ENCODE data around the gene MED13L.

Gene MED13L

DNA sequence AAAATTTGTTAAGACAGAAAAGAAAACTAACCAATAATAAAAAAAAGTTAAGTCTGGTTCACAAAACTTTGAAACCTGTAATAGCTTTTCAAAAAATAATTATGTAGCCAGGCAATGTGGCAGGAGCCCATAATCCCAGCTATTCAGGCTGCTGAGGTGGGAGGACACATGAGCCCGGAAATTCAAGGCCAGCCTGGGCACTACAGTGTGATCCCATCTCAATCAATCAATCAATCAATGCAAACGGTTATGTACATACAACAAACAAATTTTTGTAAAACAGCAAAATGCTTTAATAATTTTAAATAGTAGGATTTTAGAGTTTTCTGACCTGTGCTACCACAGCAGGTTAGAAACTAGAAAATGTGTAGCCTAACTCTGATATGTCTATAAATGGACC lies 152.4 kb downstream of the MED13L start:
- no peak for DNase-seq

DNA sequence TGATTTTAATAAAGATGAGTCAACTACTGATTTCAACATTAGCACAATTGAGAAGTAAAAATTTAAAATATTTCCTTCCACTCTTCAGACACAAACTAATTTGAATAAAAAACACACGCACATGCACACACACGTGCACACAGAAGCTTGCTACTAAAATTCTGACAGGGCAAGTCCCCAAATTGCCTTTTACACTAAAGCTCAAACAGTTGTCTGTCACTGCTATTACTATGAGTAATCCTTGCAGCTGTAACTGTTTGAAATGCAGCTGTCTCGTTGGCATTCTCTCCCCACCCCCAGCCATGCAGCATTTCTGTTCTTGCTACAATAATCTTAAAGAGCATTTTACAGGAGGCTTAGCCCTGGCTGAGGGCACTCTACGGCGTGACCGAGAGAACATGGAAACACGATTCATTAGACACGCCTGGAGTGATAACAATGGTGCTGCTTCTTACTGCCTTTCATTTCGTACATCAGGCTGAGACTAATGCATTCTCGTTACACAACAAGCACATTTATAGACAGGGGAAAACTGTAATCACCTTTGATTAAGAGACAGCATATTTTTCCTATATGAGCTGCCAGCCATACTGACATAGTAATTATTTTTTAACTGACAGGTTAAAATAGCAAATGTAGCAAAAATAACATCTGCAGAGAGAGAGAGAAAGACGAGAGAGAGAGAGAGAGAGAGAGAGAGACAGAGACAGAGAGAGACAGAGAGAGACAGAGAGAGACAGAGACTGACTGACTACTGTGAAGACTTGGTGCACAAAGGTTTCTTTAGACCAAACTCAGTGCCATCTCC lies 153.8 kb downstream of the MED13L start:
- DNase-seq = peak; percentile 35

DNA sequence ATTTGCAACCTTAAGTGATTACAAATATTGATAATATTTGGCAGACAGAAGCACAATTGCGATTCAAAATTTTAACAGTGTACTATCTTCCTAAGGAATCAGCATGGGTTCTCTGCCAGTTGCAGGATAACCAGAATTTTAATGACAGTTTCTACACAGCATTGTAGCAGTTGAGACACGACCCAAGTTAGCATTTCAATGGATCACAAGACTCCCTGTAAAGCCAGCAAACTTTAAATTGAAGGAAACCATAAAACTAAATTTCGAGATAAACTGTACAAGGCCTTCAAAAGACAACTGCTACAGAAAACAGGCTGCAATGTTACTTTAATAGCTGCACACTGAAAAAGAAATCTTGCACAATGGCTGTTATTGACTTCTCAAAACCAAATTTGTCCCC lies 154.9 kb downstream of the MED13L start:
- DNase-seq = no peak

DNA sequence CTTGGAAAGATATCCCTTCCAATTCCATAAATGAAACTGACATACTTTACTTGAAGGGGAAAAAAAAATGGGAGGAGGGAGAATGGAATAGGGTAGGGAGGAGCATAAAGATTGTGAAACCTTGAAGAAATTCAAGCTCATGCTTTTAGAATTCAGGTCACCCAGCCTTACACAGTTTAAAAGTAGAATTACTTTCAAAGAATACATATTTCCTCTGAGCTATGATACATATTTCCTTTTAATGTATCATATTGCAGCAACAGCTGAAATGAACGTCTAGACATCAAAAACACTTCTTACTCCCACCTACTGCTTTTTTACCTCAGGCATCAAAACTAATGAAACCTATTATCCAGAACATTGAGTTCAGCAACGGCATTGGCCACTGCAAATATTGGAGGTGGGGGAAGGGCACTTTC lies 156.0 kb downstream of the MED13L start:
- no peak for DNase-seq

DNA sequence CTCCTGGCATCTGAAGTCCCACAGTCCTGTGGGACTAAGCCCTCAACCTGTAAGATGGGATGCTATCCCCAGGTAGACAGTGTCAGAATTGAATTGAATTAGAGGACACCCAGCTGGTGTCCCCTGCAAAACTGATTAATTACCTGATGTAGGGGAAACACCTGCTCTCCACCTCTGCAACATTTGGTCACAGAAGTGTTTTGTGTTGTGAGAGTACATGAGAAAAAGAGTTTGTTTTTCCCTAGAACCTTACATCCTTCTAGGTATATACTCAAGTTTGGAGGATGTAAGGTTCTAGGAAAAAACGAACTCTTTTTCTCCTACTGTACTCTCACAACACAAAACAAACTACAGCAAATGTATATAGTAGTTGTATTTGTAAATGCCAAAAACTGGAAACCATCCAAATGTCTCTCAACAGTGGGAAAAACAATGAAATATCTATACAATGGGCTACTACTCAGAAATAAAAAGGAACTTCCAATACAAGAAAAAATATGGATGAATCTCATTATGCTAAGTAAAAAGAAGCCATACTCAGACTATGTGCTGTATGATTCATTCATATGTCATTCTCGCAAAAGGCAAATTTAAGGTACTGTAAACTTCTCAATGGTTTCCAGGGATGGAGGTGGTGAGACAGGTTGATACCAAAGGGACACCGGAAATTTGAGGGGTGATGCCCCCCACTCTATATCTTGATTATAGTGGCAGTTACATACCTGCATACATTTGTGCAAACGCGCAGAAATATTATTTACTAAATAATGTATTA lies 160.7 kb downstream of the MED13L start:
- DNase-seq = no peak

DNA sequence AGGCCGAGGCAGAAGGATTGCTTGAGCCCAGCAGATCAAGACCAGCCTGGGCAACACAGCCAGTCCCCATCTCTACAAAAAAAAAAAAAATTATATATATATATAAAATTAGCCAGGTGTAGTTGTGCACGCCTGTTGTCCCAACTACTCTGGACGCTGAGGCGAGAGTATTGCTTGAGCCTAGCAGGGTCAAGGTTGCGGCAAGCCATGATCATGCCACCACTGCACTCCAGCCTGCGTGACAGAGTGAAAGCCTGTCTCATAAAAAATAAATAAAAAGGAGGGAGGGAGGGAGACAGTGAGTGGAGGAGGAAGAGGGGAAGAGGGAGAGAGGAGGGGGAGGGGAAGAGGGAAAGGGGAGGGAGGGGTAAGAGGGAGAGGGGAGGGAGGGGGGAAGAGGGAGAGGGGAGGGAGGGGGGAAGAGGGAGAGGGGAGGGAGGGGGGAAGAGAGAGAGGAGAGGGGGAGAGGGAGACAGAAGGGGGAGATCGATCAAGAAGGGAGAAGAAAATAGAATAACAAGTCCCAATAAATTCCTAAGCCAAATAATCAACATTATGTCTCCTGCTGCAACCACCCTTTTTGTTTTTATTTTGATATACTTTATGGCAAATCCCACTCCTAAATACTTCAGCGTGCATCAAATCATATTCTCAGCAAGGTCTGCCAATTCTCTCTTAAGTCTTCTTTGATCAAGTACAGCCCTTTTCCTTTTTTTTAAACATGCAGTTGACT lies 163.9 kb downstream of the MED13L start:
- no peak for DNase-seq

DNA sequence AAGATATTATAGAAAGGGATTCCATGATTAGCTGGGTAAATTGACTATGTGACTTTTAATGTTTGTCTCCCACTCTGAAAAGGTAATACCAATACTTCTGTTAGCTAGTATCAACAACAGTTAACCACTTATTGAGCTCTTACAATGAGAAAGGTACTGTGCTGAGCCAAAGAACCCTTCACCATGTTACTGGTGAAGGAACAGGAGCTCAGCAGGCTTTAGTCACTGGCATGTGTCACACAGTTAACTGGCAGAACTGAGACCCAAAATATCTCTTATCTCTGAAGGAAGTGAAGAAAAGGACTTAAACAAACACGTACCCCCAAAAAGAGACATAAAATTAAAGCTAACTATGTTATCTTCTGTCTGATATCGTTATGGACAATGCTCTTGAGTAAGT lies 170.6 kb downstream of the MED13L start:
- peak; percentile 34 for DNase-seq

DNA sequence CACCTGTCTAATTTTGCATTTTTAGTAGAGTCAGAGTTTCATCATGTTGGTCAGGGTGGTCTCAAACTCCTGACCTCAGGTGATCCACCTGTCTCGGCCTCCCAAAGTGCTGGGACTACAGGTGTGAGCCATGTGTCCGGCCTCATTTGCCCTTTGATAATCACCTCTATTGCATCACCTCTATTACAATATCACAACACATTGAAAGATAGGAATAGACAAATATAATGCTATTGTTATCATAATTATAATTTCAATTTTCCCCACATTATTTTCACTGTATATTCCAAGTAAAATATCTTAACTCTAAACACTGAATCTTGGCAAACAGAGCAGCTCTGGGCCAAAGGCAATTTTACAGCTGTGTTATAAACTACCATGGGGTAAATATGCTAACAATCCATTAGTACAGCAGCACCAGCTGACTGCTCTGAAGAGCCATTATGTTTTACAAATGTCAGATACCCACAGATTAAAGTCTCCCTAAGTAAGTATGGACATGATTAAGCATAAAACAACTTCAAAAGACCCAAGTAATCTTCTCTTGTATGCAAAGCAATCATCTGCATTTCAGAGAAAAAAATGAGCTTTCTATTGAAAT lies 173.2 kb downstream of the MED13L start:
- DNase-seq = no peak

DNA sequence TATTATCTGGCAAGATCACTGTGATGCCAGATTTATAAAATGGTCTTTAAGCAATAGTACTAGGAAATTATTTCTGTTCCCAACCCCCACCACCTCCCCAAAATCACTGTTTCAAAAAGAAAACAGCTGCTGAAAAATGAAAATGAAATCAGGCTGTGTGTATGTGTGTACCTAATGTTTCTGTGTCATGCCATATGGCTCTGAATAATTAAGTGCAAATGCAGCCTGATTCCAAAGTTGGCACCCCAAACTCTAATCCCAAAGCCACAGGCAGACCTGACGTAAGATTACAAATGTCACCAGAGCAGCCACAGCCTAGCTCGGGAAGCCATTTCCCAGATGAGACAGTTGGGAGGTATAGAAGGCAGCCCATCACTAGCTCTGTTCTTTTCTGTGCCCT lies 175.5 kb downstream of the MED13L start:
- no peak for DNase-seq

DNA sequence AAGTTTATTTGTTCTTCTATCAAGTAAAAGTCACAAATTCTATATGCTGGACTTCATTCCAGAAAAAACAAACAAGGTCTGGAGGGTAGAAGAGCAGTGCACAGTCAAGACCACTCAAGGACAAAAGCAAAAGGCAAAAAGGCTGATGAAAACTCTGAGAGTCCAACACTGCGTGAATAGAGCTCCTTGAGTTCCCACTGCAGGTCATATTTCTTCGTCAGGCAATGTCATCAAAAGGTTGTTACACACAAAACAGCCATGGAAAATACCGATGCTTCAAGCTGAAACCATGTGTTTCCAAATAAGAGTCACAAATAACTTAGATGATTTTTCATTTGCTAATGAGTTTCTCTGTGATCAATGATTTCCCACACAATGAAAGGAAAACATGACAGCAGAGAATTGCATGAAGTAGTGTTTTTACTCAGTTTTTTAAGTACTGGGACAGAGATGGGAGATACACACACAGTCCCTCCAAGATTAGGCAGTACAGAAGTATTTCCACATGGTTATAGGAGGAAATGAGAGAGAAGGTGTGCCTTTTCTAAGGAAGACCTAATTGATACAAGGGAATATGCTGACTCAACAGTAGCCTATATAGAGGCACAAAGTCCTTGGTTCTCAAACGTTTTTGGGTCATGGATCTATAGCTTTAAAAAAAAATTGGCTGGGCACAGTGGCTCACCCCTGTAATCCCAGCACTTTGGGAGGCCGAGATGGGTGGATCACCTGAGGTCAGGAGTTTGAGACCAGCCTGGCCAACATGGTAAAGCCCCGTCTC lies 177.7 kb downstream of the MED13L start:
- no peak for DNase-seq

DNA sequence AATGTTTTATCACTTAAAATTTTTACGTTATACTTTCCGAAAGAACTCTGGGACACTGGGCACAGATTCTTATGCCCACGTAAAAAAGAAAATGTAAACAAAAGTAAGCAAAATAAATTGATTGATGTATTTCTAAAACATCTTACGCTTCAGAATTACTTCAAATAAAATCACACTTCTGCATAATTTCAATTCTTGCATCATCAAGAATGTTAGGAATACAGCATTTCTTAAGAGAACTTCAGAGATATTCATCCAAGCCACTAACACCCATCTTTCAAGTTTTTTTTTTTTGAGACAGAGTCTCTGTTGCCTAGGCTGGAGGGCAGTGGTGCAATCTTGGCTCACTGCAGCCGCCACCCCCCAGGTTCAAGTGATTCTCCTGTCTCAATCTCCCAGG lies 180.6 kb downstream of the MED13L start:
- DNase-seq = no peak

DNA sequence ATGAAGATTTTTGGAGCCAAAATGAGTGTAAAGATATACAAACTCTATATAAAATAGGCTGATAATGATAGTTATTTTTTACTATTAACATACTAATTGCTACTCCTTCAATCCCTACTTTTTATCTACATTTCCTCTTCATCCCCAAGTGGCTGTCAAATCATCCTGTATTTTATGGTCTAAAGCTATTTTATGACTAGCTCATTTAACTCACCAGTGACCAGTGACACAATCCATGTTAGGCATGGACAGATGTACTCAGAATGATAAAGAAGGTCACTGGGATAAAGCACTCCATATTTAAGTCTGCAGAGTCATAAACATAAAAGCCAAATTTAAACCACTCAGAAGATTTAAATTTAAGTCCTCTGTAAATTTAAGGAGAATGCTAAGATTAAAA lies 183.0 kb downstream of the MED13L start:
- peak; percentile 21 for DNase-seq

DNA sequence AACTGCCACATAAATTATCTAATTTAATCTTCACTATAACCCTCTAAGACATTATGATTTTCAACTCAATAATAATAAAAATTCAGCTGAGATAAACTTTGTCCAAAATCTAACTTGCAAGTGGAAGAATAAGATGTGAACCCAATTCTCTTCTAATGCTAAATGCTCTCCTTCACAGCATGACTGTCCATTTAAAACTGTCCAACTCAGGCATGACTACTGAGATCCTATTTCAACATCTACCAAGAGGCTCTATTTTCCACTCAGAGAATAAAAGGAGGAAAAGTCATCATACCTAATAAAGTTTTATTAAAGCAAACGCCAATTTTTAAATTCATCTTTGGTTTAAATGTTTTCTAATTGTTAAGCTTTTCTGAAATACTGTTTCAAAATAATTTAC lies 183.6 kb downstream of the MED13L start:
- no peak for DNase-seq

DNA sequence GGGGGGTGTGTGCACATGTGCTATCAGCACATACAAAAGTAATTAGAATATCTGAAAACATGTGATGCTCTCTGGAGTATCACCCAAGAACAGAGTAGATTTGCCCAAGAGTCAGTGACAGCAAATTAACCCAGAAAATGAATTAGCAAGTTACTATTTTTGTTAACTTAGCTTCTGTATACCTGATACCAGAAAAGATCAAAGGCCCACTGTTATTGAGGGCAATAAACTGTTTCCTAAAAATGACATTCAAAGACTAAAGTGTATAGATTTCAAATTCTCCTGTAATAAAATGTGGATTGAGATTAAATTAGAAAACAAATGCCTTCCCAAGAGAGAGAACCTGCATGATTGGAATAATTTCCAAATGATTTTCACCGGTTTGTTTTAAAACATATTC lies 184.7 kb downstream of the MED13L start:
- peak; percentile 22 for DNase-seq

DNA sequence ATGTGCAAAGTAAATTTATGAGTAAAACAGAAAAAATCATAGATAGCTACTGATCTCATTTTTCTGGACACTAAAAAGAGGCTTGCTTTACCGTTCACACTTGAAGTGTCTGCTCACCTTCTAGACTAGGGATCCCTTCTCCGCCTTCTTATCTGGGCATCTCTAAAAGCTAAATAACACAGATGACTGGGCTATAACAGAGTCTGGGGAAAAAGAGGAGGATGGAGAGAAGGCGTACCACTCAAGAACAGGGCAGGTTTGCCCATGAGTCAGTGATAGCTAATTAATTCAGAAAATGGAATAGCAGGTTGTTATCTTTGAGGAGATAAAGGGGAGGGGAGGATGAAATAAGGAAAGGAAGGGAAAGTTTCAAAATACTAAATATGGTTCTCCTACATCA lies 185.3 kb downstream of the MED13L start:
- DNase-seq = no peak

DNA sequence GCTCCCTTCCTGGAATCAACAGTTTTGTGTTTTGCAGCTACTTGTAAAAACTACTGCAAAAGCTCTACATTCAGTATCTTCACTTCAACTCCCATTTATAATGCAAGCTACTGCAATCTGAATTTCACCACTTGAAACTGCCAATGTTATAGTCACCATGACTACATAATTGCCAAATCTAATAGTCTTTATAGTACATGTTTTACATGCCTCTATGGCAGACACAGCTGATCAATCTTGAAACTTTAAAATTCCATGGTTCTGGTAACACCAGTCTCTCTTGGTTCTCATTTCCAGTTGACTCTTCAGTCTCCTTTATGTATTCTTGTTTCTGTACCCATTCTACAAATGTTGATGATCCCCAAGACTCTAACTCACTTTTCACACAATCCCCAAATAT lies 185.9 kb downstream of the MED13L start:
- no peak for DNase-seq

DNA sequence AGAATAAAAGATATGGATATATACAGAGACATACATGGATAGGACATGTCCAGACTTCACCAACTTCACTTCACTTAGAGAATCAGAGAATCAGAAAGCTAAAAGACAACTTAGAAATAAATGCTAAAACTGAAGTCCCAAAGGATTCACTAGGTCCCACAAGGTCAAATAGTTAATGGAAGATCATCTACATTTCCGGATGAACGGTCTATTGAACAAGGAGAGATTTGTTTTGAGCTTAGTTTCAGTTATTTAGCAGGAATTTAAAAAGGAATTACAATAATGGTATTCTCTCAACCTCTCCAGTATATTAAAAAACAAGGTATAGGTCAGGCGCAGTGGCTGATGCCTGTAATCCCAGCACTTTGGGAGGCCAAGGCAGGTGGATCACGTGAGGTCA lies 187.0 kb downstream of the MED13L start:
- DNase-seq = no peak

DNA sequence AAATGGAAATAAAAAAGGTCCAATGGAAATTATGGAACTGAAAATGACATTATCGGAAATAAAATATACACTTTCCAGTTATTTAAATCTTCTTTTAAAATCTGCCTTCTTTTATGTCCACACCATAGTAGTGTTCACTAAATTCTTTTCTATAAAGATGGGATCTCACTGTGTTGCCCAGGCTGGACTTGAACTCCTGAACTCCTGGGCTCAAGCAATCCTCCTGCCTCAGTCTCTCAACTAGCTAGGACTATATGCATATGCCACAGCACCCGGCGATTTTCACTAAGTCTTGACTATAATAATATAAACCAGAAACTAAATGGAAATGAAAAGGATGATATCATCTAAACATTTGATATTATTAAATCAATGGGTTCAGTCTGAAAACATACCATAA lies 188.4 kb downstream of the MED13L start:
- DNase-seq = no peak

DNA sequence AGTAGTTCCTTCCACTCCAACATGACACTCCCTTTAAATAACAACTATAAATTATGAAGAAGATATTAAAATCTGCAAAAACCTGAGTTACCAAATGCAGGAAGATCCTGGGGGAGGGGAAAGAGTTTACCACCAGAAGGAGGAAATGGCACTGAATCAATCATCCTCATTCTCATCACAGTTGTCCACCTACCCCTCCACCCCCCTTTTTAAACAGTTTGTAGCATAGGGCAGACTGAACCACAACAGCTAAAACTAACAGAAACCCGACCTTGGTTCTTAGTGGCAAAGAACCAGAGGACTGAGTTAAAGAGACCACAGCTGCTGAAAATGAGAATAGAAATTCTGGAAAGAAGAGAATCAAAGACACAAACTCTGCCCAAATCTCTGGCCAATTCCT lies 189.5 kb downstream of the MED13L start:
- no peak for DNase-seq

DNA sequence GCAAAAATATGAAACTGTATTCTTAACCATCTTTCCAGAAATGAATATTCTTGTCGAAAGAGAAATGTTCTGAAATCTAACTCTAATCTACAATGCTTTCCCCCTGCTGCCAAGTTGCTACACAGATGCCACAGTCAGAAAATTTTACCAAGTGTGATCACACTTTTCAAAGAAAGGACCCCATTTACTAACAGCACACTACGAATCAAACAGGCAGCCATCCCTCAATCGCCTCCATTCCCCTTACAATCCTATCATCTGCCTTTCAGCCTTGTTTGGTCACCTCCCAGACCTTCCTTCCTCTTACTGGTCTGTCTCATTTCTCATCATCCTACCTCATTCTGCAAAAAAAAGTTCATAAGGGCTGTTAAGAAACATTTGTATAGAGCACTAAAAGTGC lies 190.1 kb downstream of the MED13L start:
- no peak for DNase-seq

DNA sequence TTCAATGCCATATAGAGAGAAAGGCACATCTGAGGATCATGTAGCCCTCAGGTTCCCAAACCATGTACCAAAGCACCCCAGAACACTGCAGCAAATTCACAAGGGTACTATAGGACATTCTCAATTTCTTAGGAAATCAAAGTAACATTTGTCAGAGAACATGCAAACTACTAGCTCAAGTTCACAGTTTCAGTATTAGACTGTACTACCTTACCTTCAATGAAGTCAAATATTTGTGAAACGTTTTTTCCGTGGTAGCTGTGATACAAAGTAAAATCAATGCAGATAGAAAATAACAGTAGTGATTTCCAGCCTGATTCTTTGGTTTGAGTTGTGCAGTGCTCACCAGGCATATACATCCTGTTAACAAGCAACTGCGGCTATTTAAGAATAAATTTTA lies 197.1 kb downstream of the MED13L start:
- no peak for DNase-seq

DNA sequence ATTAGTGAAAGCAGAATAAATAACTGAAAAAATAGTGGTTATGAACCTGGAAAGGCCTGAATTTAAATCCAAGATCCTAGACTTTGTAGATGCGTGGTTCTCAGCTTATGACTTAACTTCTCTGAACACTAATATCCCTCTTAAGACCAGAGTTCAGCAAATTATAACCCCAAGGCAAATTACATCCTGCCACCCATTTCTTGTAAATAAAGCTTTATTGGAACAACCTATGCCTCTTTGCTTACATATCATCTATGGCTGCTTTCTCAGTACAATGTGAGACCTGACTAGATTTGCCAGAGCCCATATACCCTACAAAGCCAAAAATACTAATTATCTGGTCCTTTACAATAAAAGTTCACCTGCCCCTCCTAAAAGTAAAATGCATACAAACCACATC lies 199.1 kb downstream of the MED13L start:
- DNase-seq = no peak

DNA sequence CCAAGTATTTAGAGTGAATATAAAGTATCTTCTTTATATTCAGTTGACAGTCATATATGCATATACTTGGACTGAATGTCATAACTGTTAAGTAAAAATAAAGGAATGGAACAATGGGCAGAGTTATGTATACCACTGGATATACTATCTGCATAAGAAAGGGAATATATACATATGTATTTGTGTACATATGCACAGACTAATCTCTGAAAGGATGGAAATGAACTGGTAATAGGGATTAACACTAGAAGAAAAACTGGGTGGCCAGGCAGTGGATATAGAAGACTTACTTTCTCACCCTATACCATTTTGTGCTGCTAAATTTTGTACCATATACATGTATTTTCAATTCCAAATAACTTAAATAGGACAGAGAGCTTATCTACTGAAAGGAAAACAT lies 200.1 kb downstream of the MED13L start:
- no peak for DNase-seq
